NB4 (cell line): Measurements from ENCODE around the gene NOL9.

Experiments used
- DNase-seq: peaks from one replicate; pipeline ENCODE4 v3.0.0; 2010; ENCODE audit warnings: low read depth
- H3K4me3 ChIP-seq: one replicate; pipeline ENCODE4 v1.5.1; 2011; ENCODE audit warnings: mild to moderate bottlenecking, low read depth, low read length, moderate library complexity
- CTCF ChIP-seq: IDR thresholded peaks from one replicate; pipeline ENCODE4 v1.5.1; 2012; ENCODE audit warnings: low read depth, low read length
- MAX ChIP-seq: IDR thresholded peaks from 2 replicates; pipeline ENCODE4 v1.6.1; 2011; ENCODE audit warnings: low read depth, low read length
- MYC ChIP-seq: IDR thresholded peaks from 2 replicates; pipeline ENCODE4 v1.6.1; 2011; ENCODE audit warnings: low read depth, low read length
- POLR2A ChIP-seq: IDR thresholded peaks from 2 replicates; pipeline ENCODE4 v1.6.1; 2011; ENCODE audit warnings: mild to moderate bottlenecking; ENCODE audit not compliant: insufficient read length; ENCODE audit errors: extremely low read depth

NOL9 gene

GRCh38 chr1:6591222-6591621, 36.9 kb upstream of the NOL9 start:
- no peak for TF ChIP-seq POLR2A
- TF ChIP-seq MAX = no peak
- no peak for TF ChIP-seq CTCF
- no peak for TF ChIP-seq MYC
- DNase-seq = no peak
- H3K4me3 ChIP-seq = no peak overlapping the region

GRCh38 chr1:6590046-6590445, 35.7 kb upstream of the NOL9 start:
- H3K4me3 ChIP-seq = no peak overlapping the region
- TF ChIP-seq MYC (no peak), CTCF (no peak), POLR2A (no peak), MAX (no peak)
- DNase-seq = no peak

- peak; percentile 39 for DNase-seq
- H3K4me3 ChIP-seq = no peak overlapping the region
- no peak for TF ChIP-seq MAX
- no peak for TF ChIP-seq CTCF
- no peak for TF ChIP-seq POLR2A
- TF ChIP-seq MYC = no peak
Observed at GRCh38 chr1:6588893-6589520, 34.7 kb upstream of the NOL9 start.

- DNase-seq = no peak
- H3K4me3 ChIP-seq = no peak overlapping the region
- TF ChIP-seq MYC (no peak), POLR2A (no peak), MAX (no peak), CTCF (no peak)
Observed at GRCh38 chr1:6588128-6588892, 34.0 kb upstream of the NOL9 start.

GRCh38 chr1:6587261-6588005, 33.1 kb upstream of the NOL9 start:
- TF ChIP-seq CTCF = no peak
- TF ChIP-seq MAX = no peak
- no peak for TF ChIP-seq MYC
- no peak for TF ChIP-seq POLR2A
- no peak overlapping the region for H3K4me3 ChIP-seq
- no peak for DNase-seq
